C4-2B (cell line): ENCODE measurements around the gene RNF215.

Experiments used
- H3K27ac ChIP-seq: fragments of 450-650 bp; 2 replicates; pipeline ENCODE4 v1.5.1; 2017
- CTCF ChIP-seq: fragments of 450-650 bp; conservative IDR thresholded peaks from 2 replicates; pipeline ENCODE4 v1.5.1; 2017; ENCODE audit warnings: mild to moderate bottlenecking
- ZFX ChIP-seq: fragments of 450-650 bp; IDR thresholded peaks from 2 replicates; pipeline ENCODE4 v1.6.1; 2017

Gene RNF215

DNA sequence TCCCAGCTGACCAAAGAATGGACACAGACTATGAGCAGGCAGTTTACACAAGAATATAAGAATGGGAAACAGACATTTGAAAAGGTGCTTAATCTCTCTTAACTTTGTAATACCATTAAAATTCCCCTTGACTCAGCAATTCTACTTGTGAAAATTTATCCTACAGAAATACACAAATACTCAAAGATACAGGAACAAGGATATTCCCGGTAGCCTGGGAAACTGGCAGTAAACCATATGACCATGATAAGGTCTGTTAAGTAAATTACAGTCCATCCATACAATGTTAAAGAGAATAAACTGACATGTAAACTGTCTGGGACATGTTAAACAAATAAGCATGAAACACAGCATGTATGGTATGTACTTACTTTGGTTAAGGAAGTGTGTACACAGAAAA, 29.6 kb upstream of the RNF215 start:
- peak overlapping the region; percentile 81 for H3K27ac ChIP-seq
- TF ChIP-seq ZFX (no peak), CTCF (no peak)

DNA sequence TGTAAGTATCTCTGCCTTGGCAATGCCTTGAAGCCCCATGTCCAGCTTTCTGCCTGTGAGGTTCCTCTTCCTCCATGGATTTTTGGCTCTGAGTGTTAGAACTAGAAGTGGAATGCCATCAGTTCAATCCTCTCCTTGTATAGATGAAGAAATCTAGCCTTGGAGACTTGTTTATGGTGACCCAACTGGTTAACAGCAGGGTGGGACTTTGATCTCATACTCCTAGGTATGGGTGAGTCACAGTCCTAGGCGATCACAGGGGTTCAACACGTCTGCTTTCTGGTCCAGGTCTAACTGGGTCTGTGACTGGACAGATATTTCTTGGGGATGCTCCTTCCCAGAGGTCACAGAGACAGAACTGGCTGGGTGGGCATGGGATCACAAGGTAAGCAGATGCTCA, 29.2 kb upstream of the RNF215 start:
- TF ChIP-seq CTCF (no peak), ZFX (no peak)
- peak overlapping the region; percentile 81 for H3K27ac ChIP-seq

GRCh38 chr22:30414525-30415047, 27.4 kb upstream of the RNF215 start:
- H3K27ac ChIP-seq: no peak overlapping the region
- TF ChIP-seq ZFX: no peak
- TF ChIP-seq CTCF: no peak

GRCh38 chr22:30413745-30414524, 26.7 kb upstream of the RNF215 start:
- H3K27ac ChIP-seq: no peak overlapping the region
- TF ChIP-seq CTCF: no peak
- TF ChIP-seq ZFX: no peak

DNA sequence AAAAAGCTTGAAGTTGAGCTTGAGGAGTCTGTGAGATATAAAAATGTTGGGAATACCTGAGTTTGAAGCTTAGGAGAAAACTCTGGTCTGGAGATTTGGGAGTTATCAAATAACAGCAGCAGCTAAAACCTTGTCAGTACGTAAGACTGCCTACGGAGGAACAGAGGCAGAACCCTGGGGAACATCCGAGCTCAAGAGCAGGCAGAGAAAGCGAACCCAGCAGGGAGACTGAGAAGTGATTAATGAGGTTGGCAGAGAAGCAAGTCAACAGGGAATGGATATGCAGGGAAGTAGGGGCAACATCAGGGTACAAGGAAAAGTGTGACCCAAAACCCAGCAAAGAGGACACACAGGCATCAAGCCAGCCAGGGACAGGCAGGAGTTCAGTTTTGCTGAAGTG, 25.8 kb upstream of the RNF215 start:
- no peak overlapping the region for H3K27ac ChIP-seq
- TF ChIP-seq ZFX: no peak
- no peak for TF ChIP-seq CTCF

DNA sequence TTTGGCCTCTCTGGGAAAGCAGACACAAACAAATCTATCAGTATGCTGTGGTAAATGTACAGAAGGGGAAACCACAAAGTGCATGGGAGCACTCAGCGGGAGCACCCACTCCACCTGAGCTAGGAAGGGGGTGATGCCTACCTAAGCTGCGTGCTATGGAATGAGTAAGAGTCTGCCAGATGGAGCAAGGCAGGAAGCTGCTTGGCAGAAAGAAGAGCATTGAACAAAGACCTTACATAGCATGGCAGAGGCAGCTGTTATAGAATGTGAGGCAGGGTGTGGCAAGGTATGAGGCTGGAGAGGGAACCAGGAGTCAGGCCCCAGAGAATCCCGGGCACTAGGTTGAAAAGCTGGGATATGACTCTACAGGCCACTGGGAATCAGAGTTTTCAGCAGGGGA, 24.6 kb upstream of the RNF215 start:
- H3K27ac ChIP-seq: no peak overlapping the region
- no peak for TF ChIP-seq CTCF
- no peak for TF ChIP-seq ZFX

GRCh38 chr22:30408388-30409102, 21.3 kb upstream of the RNF215 start:
- no peak for TF ChIP-seq ZFX
- no peak for TF ChIP-seq CTCF
- no peak overlapping the region for H3K27ac ChIP-seq
